ENCODE measurements around the gene PCDHGA1.

The PCDHGA1 gene

GRCh38 chr5:141363952-141364660 lies 33.8 kb downstream of the PCDHGA1 start, which contains the start of gene PCDHGA5:
PCDHGA5 (plus strand) TSS chr5:141364162; CDS start chr5:141364331, 169 bp downstream.
- H3K9ac ChIP-seq (ENCODE audit: low read length) = no peak within 1 kb of the TSS
- H3K4me2 ChIP-seq (ENCODE audit: low read depth, low read length) = no peak within 1 kb of the TSS
- no peaks in the 10 kb centered on the region for H3K36me3 ChIP-seq (replicated peaks; ENCODE audit: insufficient read depth, low read length)
- no peaks in the 10 kb centered on the region for H3K9me3 ChIP-seq (replicated peaks; ENCODE audit: insufficient read depth, low read length)
- H3K4me3 ChIP-seq (ENCODE audit: low read length) = no peak within 1 kb of the TSS
- no peaks in the 10 kb centered on the region for H3K4me1 ChIP-seq (ENCODE audit: low read length)
- H3K9me2 ChIP-seq (replicated peaks; ENCODE audit: insufficient read depth, low read length) = no peaks in the 10 kb centered on the region
- H3F3A ChIP-seq (ENCODE audit: insufficient read depth, low read length) = no peaks in the 10 kb centered on the region
- no peaks in the 10 kb centered on the region for H4K20me1 ChIP-seq (ENCODE audit: insufficient read depth, low read length)
- H3K27ac ChIP-seq (ENCODE audit: low read length) = no peak within 1 kb of the TSS
- no peak within 1 kb of the TSS for H2AFZ ChIP-seq (ENCODE audit: low read length)
- no peak for DNase-seq
- H3K79me2 ChIP-seq (ENCODE audit: low read length) = no peaks in the 10 kb centered on the region
- H3K27me3 ChIP-seq (replicated peaks; ENCODE audit: insufficient read depth, low read length) = no peaks in the 10 kb centered on the region; the same call in none of the 2 replicates
- TF ChIP-seq EZH2 (optimal IDR thresholded peaks at IDR 0.05; ENCODE audit: low read depth, low read length) (no peak), EZH2phosphoT487 (IDR thresholded peaks at IDR 0.05; ENCODE audit: low read length) (no peak), CTCF (IDR thresholded peaks at IDR 0.05; ENCODE audit: low read length) (no peak)

GRCh38 chr5:141366016-141366896 lies 35.9 kb downstream of the PCDHGA1 start:
- Histone ChIP-seq H3K9me3 (replicated peaks; ENCODE audit: insufficient read depth, low read length) (no peaks in the 10 kb centered on the region), H2AFZ (ENCODE audit: low read length) (no peak overlapping the region), H3K9ac (ENCODE audit: low read length) (no peak overlapping the region)

More at GRCh38 chr5:141366016-141366896, 35.9 kb downstream of the PCDHGA1 start:
- Histone ChIP-seq H3K79me2 (ENCODE audit: low read length) (no peaks in the 10 kb centered on the region), H3K27me3 (replicated peaks; ENCODE audit: insufficient read depth, low read length) (no peaks in the 10 kb centered on the region; the same call in none of the 2 replicates), H3F3A (ENCODE audit: insufficient read depth, low read length) (no peaks in the 10 kb centered on the region), H4K20me1 (ENCODE audit: insufficient read depth, low read length) (no peaks in the 10 kb centered on the region), H3K4me3 (ENCODE audit: low read length) (no peak overlapping the region), H3K4me1 (ENCODE audit: low read length) (no peaks in the 10 kb centered on the region), H3K27ac (ENCODE audit: low read length) (no peak overlapping the region), H3K36me3 (replicated peaks; ENCODE audit: insufficient read depth, low read length) (no peaks in the 10 kb centered on the region), H3K4me2 (ENCODE audit: low read depth, low read length) (no peak overlapping the region), H3K9me2 (replicated peaks; ENCODE audit: insufficient read depth, low read length) (no peaks in the 10 kb centered on the region)
- DNase-seq = no peak
- no peak for TF ChIP-seq CTCF (IDR thresholded peaks at IDR 0.05; ENCODE audit: low read length)
- TF ChIP-seq EZH2phosphoT487 (IDR thresholded peaks at IDR 0.05; ENCODE audit: low read length) = no peak
- TF ChIP-seq EZH2 (optimal IDR thresholded peaks at IDR 0.05; ENCODE audit: low read depth, low read length) = no peak
